Aorta (tissue), 5 donors: ENCODE data around the gene CBY1. TPM values are rescaled to one million over a fixed set of nuclear protein-coding genes. Genes with fewer than 3 reads are reported as not detected.
"Not testable (repeated sequence)": the region's sequence is repeated elsewhere in the genome, so short reads cannot be mapped to it uniquely, and the experiment has no call there.

ENCODE experiments used
- ATAC-seq: fragments of 200-7000 bp; cut with Tn5 transposase; one replicate; pipeline ENCODE4 v1.9.1; 2022; ENCODE audit warnings: moderate library complexity; ENCODE audit not compliant: low FRiP score
- DNase-seq, 2 donors: peaks; one replicate each; pipeline ENCODE4 v3.0.0-alpha.2; 2020
- H3K27ac ChIP-seq, 2 donors: one replicate each; pipeline ENCODE4 v1.5.1; 2013; ENCODE audit warnings: low read length in 2 of 2, mild to moderate bottlenecking in 2 of 2, moderate library complexity in 2 of 2, control low read depth in 1 of 2, inconsistent platforms in 1 of 2, low read depth in 1 of 2
- H3K27me3 ChIP-seq, 2 donors: one replicate each; pipeline ENCODE4 v1.6.1; 2013; ENCODE audit warnings: control low read depth in 1 of 2, low read length in 1 of 2, mild to moderate bottlenecking in 1 of 2, moderate library complexity in 1 of 2; ENCODE audit not compliant: insufficient read depth in 2 of 2, control insufficient read depth in 1 of 2
- H3K36me3 ChIP-seq, 2 donors: one replicate each; pipeline ENCODE4 v1.6.1; 2013; ENCODE audit warnings: control low read depth in 1 of 2, low read length in 1 of 2, mild to moderate bottlenecking in 1 of 2; ENCODE audit not compliant: insufficient read depth in 2 of 2, control insufficient read depth in 1 of 2
- H3K4me1 ChIP-seq, 2 donors: one replicate each; pipeline ENCODE4 v1.6.1; 2013; ENCODE audit warnings: low read length in 2 of 2, control low read depth in 1 of 2, mild to moderate bottlenecking in 1 of 2, moderate library complexity in 1 of 2; ENCODE audit not compliant: insufficient read depth in 2 of 2, control insufficient read depth in 1 of 2
- H3K4me3 ChIP-seq, 2 donors: one replicate each; pipeline ENCODE4 v1.5.1; 2013; ENCODE audit warnings: low read length in 2 of 2, control low read depth in 1 of 2, mild to moderate bottlenecking in 1 of 2
- H3K9me3 ChIP-seq: one replicate; pipeline ENCODE4 v1.6.1; 2013; ENCODE audit warnings: mild to moderate bottlenecking, low read length; ENCODE audit not compliant: control insufficient read depth
- WGBS, 2 donors: extraction: QIAGEN DNeasy Blood & Tissue Kit; methylation state at CpG; one replicate each; pipeline ENCODE4 v1.1.7; 2013; 5-methylcytosine and 5-hydroxymethylcytosine counted together
- intact Hi-C, 2 donors: fragments of 100-400 bp; cut with DNase I; formaldehyde crosslinking; loops; one replicate each; pipeline versions ENCODE4 v1.14.2 to v1.15.0; 2022
- polyA plus RNA-seq, 2 donors: library from polyadenylated mRNA; stranded (reverse); fragments of 200-250 nt; gene quantifications; one replicate each; pipeline ENCODE4 v1.2.3, GENCODE V29; 2013
- total RNA-seq, 2 donors: library from RNA; stranded (reverse); fragmentation: NEBNext Ultra II Directional; extraction: Animal tissue kit (Norgen Biotek cat#: 25700); gene quantifications; one replicate each; pipeline ENCODE4 v1.2.1, GENCODE V29; 2021
- donor health status: healthy with polysubstance abuse.
- donor health status: Bipolar disorder and iron deficiency.
- donor health status: DM: no; HTN: no; CAD: no.
- donor health status: DM: no; HTN: no; CAD: no.
- donor health status: DM: yes; HTN: yes; CAD: no.

Gene CBY1
- total and polyA plus RNA-seq, 4 donors = 24.0 to 66.5 (median 49.9) TPM

- no peak for ATAC-seq
- DNase-seq = no peak
- intact Hi-C loops = no loop called here
- H3K27ac ChIP-seq = no peak overlapping the region
- no peaks in the 10 kb centered on the region for H3K27me3 ChIP-seq
- H3K4me1 ChIP-seq = no peaks in the 10 kb centered on the region
- no peak overlapping the region for H3K4me3 ChIP-seq
- H3K9me3 ChIP-seq = no peaks in the 10 kb centered on the region
- 91 to 97% methylated on average over 2 of the region's 2 CpGs for WGBS, 2 donors
- H3K36me3 ChIP-seq = no peaks in the 10 kb centered on the region
These were observed 18.2 kb upstream of the CBY1 start for GRCh38 chr22:38638216-38638615.

DNA sequence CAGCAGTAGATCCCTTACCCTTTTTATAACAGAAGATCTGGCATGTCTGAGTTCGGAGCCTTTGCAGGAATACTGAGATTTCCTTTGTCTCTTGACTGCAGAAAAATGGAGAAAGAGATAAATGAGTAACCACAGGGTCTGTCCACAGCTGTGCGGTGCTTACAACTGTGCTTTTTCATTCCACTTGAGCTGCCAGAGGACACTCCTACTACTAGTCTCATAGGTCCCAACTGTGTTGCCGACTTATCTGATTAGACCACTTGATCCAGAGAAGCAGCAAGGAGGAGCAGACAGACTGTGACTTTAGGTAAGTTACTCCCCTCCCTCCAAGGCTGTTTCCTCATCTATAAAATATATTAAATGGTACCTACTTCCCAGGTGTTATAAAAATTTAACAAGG lies 17.7 kb upstream of the CBY1 start:
- Histone ChIP-seq H3K36me3 (no peaks in the 10 kb centered on the region), H3K4me1 (no peaks in the 10 kb centered on the region), H3K27ac (no peak overlapping the region), H3K9me3 (no peaks in the 10 kb centered on the region), H3K27me3 (no peaks in the 10 kb centered on the region), H3K4me3 (no peak overlapping the region)
- no peak for DNase-seq
- intact Hi-C loops = no loop called here
- no peak for ATAC-seq
- WGBS, 2 donors = 51 to 72% methylated on average over 3 of the region's 3 CpGs

GRCh38 chr22:38641476-38642040 lies 14.9 kb upstream of the CBY1 start:
- no peaks in the 10 kb centered on the region for H3K4me1 ChIP-seq
- H3K4me3 ChIP-seq = no peak overlapping the region
- ATAC-seq (no peak), DNase-seq (no peak)
- H3K36me3 ChIP-seq = no peaks in the 10 kb centered on the region
- H3K9me3 ChIP-seq = no peaks in the 10 kb centered on the region
- no peak overlapping the region for H3K27ac ChIP-seq
- H3K27me3 ChIP-seq = no peaks in the 10 kb centered on the region
- intact Hi-C loops = no loop called here
- 91 to 94% methylated on average over 13 of the region's 13 CpGs for WGBS, 2 donors

DNA sequence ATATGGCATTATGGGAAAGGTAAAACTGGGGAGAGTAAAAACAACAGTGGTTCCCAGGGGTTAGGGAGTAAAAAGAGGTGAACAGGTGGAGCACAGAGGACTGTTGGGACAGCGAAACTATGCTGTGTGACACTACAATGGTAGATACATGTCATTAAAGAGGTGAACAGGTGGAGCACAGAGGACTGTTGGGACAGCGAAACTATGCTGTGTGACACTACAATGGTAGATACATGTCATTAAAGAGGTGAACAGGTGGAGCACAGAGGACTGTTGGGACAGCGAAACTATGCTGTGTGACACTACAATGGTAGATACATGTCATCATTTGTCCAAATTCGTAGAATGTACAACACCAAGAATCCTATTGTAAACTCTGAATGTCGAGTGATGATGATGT lies 12.2 kb upstream of the CBY1 start:
- ATAC-seq = peak; percentile 100
- DNase-seq, intact Hi-C loops, H3K27ac ChIP-seq, H3K4me3 ChIP-seq, H3K9me3 ChIP-seq, H3K27me3 ChIP-seq, H3K4me1 ChIP-seq, H3K36me3 ChIP-seq: not testable (repeated sequence)
- 95 to 97% methylated on average over 5 of the region's 5 CpGs for WGBS, 2 donors

GRCh38 chr22:38645430-38645829 lies 11.0 kb upstream of the CBY1 start:
- intact Hi-C loops = no loop called here
- H3K36me3 ChIP-seq = no peaks in the 10 kb centered on the region
- H3K4me1 ChIP-seq = no peaks in the 10 kb centered on the region
- no peak overlapping the region for H3K27ac ChIP-seq
- DNase-seq (peak in 1 of 2 donors; percentile 10), ATAC-seq (no peak)
- no peaks in the 10 kb centered on the region for H3K27me3 ChIP-seq
- 95% methylated on average over 6 of the region's 6 CpGs for WGBS, 2 donors
- no peak overlapping the region for H3K4me3 ChIP-seq
- no peaks in the 10 kb centered on the region for H3K9me3 ChIP-seq

DNA sequence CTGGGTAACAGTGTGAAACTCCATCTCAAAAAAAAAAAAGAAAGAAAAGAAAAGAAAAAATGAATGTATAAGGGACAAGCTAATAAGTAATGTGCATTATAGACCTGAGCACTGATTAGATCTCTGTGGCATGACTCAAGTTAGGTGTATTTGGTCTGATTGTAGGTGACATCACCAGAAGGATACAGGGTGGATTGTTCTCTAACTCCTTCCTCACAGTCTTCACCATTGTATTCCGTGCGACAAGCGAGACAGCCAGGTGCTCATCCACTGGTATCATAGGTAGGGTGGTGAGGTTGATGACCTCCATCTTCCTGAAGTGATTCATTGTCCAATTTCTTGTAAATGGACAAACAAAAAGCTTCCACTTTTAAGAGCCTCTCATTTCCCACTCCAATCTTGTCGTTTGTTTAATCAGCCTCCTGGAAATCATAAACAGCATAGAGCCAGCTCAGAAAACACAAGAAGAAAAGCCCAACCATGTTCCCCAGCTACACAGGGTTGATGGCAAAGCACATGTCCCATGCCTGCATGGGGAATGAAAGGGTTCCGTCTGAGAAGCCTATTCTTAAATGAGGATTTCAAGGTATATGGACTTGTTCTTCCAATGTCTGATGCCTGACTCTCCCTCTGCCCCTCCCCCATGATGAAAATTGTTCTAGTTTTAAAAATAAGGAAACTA lies 6.5 kb upstream of the CBY1 start:
- 78% methylated on average over 5 of the region's 5 CpGs for WGBS, 2 donors
- no peaks in the 10 kb centered on the region for H3K4me1 ChIP-seq
- H3K27ac ChIP-seq = no peak overlapping the region
- intact Hi-C loops = no loop called here
- H3K27me3 ChIP-seq = no peaks in the 10 kb centered on the region
- DNase-seq (peak in 1 of 2 donors; percentile 1), ATAC-seq (no peak)
- no peaks in the 10 kb centered on the region for H3K9me3 ChIP-seq
- H3K36me3 ChIP-seq = no peaks in the 10 kb centered on the region
- no peak overlapping the region for H3K4me3 ChIP-seq

DNA sequence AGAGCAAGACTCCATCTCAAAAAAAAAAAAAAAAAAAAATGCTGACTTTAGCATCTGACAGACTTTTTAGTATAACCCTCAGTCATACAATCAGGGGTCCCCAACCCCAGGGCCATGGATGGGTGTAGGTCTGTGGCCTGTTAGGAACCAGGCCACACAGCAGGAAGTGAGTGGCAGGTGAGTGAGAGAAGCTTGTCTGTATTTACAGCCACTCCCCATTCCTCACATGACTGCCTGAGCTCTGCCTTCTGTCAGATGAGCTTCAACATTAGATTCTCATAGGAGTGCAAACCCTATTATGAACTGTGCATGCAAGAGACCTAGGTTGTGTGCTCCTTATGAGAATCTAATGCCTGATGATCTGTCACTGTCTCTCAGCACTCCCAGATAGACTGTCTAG lies 3.6 kb upstream of the CBY1 start:
- no peaks in the 10 kb centered on the region for H3K9me3 ChIP-seq
- H3K27me3 ChIP-seq = no peaks in the 10 kb centered on the region
- intact Hi-C loops = no loop called here
- no peak for ATAC-seq
- no peaks in the 10 kb centered on the region for H3K36me3 ChIP-seq
- H3K4me1 ChIP-seq = no peaks in the 10 kb centered on the region
- no peak overlapping the region for H3K4me3 ChIP-seq
- no peak overlapping the region for H3K27ac ChIP-seq
- DNase-seq = no peak

DNA sequence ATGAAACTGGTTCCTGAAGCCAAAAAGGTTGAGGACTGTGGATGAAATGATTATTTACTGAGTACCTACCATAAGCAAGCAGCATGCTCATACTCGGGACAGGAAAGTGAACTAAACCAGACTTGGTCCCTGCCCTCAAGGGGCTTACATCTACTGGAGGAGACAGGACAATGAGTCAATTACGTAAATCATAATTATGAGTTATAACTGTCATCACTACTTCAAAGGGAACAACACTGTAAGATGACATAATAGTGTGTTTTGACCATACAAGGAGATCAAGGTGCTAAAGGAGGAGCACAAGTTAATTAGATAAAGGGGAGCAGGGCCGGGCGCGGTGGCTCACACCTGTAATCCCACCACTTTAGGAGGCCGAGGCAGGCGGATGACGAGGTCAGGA lies 2.7 kb upstream of the CBY1 start:
- intact Hi-C loops = no loop called here
- WGBS, 2 donors = 96 to 97% methylated on average over 8 of the region's 8 CpGs
- no peak overlapping the region for H3K27ac ChIP-seq

DNA sequence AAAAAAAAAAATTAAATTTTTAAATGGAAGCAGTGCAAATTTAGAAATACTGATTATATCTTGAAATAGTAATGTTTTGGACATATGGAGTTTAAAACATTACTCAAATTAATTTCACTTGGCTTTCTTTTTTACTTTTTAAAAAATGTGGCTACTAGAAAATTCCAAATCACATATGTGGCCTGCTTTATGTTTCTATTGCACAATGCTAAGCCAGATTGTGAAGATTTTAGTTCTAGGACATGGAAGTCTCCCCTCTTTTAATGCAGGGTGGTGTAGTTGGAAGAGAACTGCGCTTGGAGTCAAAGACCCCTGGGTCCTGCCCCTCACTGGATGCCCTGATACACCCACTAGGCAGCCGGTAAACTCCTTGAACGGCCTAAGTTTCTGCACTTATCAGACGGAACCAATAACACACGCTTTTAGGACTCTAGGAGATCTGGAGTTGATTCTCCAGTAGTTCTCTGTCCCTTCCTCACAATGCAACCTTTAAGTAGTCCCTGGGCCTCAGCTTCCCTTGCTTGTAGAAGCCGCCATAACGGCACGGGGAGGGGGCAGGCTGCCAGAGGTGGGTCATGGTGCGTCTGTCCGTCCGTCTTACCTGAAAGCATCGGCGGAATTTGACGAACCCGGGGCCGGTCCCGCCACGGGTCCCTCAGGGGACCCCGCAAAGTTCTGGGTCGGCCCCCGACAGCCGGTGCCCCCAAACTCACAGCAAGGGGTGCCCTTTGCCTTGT lies 751 bp upstream of the CBY1 start:
- intact Hi-C loops = no loop called here
- Histone ChIP-seq H3K4me3 (peak overlapping the region; percentile 53 to 97), H3K9me3 (no peaks in the 10 kb centered on the region), H3K4me1 (no peaks in the 10 kb centered on the region), H3K27ac (no peak overlapping the region), H3K27me3 (no peaks in the 10 kb centered on the region), H3K36me3 (no peaks in the 10 kb centered on the region)
- ATAC-seq = no peak
- 6 to 7% methylated on average over 21 to 22 of the region's 22 CpGs for WGBS, 2 donors
- no peak for DNase-seq

More for the DNA sequence above, 2.7 kb upstream of the CBY1 start:
- H3K4me1 ChIP-seq = no peaks in the 10 kb centered on the region
- no peaks in the 10 kb centered on the region for H3K9me3 ChIP-seq
- DNase-seq (no peak), ATAC-seq (no peak)
- H3K4me3 ChIP-seq = no peak overlapping the region
- no peaks in the 10 kb centered on the region for H3K27me3 ChIP-seq
- H3K36me3 ChIP-seq = no peaks in the 10 kb centered on the region
